ENCODE data around the gene FCHSD2.
"Not testable (repeated sequence)": the region's sequence is repeated elsewhere in the genome, so short reads cannot be mapped to it uniquely, and the experiment has no call there.

The FCHSD2 gene

DNA sequence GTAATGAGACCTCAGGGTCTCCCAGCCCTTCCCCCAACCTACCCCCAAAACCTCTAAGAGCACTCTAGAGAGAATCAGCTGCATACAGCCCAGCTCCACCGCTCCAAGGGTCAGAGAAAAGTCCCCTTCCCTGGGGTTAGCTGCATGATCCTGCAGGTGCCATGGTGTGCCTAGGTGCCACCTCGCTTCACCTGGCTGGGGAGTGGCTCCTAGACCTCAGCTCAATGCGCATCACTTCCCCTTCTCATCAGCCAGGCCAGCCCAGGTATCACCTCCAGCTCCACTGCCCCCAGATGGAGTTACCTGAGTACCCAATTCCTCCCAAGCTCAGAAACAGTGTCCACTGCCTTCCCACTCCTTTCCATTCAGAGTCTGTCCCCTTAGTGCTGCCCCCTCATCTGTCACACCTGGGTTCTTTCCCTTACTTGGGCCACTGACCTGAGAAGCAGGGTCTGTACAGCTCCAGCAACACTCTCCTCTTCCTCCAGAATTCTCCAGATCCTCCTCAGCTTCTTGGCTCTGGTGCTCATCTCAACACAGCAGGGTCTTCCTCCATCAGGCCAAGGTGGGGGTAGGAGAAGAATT lies 349.6 kb downstream of the FCHSD2 start:
- no peak for DNase-seq (ENCODE audit: low spot score)

DNA sequence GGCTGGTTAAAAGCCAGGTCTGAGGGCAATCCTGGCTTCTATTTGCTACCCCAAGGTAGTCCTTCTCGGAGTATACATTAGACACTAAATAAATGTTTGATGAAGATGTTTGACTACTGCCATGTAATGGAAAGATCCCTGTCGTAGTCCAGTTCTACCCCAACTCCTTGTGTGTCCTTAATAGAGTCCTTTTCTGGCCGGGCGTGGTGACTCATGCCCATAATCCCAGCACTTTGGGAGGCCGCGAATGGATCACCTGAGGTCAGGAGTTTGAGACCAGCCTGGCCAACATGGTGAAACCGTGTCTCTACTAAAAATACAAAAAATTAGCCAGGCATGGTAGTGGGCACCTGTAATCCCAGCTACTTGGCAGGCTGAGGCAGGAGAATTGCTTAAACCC lies 350.9 kb downstream of the FCHSD2 start:
- not testable (repeated sequence) for DNase-seq (ENCODE audit: low spot score)

DNA sequence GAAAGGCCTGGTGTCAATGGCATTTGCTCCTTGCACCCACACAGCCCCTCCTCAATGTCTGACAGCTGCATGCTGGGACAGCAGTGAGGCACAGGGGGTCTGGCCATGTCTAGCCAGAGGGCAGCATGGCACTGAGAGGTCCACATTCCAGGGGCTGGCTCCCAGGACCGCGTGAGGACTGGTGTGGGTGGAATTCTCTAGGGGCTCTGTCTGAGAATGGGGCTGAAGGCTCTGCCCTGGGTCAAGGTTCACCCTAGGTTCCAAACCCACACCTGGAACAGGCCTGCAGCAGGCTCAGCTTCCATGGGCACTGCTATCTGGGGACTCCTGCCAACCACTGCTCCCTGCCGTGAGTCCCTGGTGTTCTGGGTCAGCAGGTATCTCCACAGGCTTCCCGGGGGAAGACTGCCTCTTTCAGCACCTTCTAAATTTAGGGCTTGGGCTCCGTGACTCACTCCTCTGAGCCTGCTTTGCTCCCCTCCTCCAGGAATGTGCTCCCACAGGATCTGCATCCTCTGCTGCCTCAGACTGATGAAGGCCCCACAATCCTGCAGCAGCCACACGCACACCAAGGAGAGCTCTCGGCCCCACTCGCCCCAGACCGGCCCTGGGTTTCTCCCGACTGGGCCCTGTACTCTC lies 352.5 kb downstream of the FCHSD2 start:
- no peak for DNase-seq (ENCODE audit: low spot score)

DNA sequence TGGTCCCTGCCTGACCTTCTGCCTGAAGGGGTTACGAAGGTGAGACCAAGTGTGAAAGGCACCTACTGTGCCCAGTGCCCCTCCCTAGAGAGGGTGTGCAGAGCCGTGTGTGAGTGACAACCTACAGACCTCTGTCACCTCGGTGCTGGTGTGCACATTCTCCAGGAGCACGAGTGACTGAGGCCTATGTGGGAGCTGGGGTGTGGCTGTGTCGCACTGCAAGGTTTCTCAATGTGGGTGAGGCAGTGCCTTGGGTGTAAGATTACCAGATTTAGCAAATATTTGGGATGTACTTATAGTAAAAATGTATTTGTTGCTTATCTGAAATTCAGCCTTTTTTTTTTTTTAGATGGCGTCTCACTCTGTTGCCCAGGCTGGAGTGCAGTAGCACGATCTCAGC lies 353.9 kb downstream of the FCHSD2 start:
- no peak for DNase-seq (ENCODE audit: low spot score)

DNA sequence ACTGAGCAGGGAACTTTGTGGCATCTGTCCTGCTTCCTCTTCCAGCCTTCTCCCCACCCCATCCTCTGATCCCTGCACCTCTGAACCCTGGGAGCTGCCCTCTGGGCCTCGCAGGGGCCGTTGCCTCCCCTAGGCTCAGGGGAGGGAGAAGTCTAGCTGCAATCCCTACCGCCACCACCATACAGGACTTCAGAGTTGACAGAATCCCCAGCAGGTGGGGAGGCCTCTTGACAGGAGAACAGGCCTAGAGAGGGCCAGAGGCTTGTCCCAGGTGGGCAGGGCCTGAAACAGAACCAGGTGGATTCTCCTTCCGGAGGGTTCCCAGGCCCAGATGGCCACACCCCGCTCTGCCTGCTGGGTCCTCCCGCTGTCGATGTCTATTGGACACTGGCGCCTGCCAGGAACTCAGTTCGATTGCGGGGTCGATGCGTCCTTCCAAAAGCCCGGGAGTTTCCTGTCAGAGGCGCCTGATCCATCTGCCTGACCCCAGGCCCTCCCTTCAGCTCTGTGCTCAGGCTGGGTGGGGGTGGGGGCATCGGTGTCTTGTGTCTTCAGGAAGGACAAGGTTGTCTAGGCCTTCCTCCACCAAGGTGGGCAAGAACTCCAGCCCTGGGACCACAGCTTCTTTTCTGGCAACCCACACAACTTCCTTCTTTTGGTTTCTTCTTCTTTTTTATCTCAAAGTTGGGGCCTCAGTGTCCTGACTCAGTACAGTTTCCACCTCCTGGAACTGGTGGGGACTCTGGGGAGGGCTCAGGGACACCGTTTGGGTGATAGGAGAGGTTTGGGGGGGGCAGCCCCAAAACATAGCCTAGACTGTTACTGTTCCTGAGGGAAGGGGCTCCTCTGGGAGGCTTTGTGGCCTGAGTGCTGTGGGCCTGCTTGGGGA lies 354.7 kb downstream of the FCHSD2 start:
- DNase-seq (ENCODE audit: low spot score) = no peak

Data from CD4-positive, alpha-beta T cell treated with Interleukin-6 at 100 ng/mL for 8 hours (primary cell).